ENCODE data around the gene ALG13. TPM values are rescaled to one million over a fixed set of nuclear protein-coding genes. Genes with fewer than 3 reads are reported as not detected.
"Not testable (repeated sequence)": the region's sequence is repeated elsewhere in the genome, so short reads cannot be mapped to it uniquely, and the experiment has no call there.

Gene ALG13
- total RNA-seq: 27.7 TPM

DNA sequence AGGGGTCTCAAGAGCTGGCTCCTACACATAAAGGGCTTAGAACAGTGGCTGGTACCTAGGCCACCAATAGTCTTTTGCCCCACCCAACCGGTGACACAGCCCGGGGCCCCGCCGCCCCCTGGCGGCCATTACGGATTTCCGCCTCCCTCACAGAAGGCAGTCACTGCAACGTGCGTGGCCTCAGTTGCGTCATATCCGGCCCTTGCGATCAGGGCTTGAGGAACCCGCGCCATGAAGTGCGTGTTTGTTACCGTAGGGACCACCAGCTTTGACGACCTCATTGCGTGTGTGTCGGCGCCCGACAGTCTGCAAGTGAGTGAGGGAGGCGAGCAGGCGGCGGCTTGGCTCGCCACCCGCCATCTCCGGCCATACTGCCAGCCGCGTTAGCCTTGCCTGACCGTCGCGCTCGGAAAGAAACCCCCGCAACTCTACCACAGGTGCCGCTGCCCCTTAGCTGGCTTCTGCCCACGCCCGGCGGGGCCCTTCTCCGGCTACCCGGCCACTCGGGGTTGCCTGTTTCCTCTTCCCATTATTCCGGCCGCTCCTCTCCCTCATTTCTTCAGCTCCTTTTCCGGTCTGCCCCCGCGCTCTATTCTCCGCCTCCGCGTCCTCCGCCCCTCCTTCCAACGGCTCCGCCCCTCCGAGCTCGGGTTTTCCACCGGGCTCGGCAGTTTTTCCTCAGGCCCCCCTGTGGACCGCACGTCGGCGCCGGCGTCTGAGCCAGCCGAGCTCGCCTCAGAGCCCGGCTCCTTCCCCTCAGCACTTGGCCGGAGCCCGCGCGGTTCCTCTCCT, at the start of gene ALG13:
Gene ALG13, plus strand, starts transcription at position 183 of the 792 bp plus-strand sequence. Its CDS starts 49 bp downstream, at position 232.
- Histone ChIP-seq H3K4me1 (ENCODE audit: control insufficient read depth in 3 of 3, insufficient read depth in 3 of 3, low read length in 3 of 3) (peaks cover 0 to 5% (median 0%) of the 10 kb centered on the region in 3 donors), H3K9me3 (ENCODE audit: control insufficient read depth in 3 of 3, low read length in 3 of 3) (no peaks in the 10 kb centered on the region), H3K27me3 (ENCODE audit: control insufficient read depth in 3 of 3, insufficient read depth in 3 of 3, low read length in 3 of 3) (no peaks in the 10 kb centered on the region), H3K27ac (ENCODE audit: low read depth, low read length) (peak within 1 kb of the TSS; percentile 96), H3K9ac (ENCODE audit: low read depth in 1 of 3, low read length in 3 of 3) (peak within 1 kb of the TSS; percentile 89 to 91 (median 89)), H3K4me3 (ENCODE audit: low read length in 3 of 3) (peak within 1 kb of the TSS; percentile 75 to 86 (median 83)), H3K36me3 (ENCODE audit: control insufficient read depth in 3 of 3, insufficient read depth in 3 of 3, low read length in 3 of 3) (peaks cover 0 to 9% (median 6%) of the 10 kb centered on the region in 3 donors)

DNA sequence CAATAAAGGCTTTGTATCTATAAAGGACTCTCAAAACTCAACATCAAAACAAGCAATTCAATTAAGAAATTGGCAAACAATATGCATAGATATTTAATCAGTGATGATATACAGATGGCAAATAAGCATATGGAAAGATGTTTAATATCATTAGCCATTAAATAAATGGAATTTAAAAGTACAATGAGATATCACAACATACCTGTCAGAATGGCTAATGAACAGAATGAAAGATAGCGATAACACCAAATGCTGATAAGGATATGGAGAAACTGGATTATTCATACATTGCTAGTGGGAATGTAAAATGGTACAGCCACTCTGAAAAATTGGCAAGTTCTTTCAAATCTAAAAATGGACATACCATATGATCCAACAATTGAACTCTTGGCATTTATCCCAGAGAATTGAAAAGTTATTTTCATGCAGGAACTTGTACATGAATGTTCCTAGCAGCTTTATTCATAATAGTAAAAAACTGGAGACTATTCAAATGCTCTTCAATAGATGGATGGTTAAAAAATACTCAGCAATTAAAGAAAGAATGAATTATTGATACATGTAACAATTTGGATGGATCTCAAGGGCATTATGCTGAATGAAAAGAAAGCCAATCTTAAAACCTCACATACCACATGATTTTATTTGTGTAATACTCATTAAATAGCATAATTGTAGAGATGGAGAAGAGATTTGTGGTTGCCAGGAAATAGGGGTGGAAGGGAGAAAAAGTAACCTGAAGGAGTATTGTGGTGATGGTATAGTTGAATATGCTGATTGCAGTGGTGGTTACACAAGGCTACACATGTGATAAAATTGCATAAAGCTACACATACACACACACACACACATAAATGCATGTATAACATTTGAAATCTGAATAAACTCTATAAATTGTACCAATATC, 45.9 kb upstream of the ALG13 start:
- H3K27me3 ChIP-seq (ENCODE audit: control insufficient read depth in 3 of 3, insufficient read depth in 3 of 3, low read length in 3 of 3): no peaks in the 10 kb centered on the region
- H3K9ac ChIP-seq (ENCODE audit: low read depth in 1 of 3, low read length in 3 of 3): no peak overlapping the region
- no peaks in the 10 kb centered on the region for H3K9me3 ChIP-seq (ENCODE audit: control insufficient read depth in 3 of 3, low read length in 3 of 3)
- no peaks in the 10 kb centered on the region for H3K4me1 ChIP-seq (ENCODE audit: control insufficient read depth in 3 of 3, insufficient read depth in 3 of 3, low read length in 3 of 3)
- H3K36me3 ChIP-seq (ENCODE audit: control insufficient read depth in 3 of 3, insufficient read depth in 3 of 3, low read length in 3 of 3): no peaks in the 10 kb centered on the region
- H3K27ac ChIP-seq (ENCODE audit: low read depth, low read length): no peak overlapping the region
- no peak overlapping the region for H3K4me3 ChIP-seq (ENCODE audit: low read length in 3 of 3)

DNA sequence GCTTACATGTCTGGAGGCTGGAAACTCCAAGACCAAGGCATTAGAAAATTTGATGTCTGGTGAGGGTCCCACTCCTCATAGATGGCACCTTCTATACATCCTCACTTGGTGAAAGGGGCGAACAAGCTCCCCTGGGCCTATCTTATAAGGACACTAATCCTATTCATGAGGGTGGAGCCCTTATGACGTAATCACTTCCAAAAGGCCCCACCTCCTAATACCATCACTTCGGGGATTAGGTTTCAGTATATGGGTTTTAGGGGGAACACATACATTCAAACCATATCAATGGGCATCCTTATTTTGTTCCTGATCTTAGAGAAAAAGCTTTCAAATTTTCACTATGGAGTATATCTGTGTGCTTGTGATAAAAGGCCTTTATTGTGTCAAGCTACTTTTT, 39.0 kb upstream of the ALG13 start:
- H3K4me3 ChIP-seq (ENCODE audit: low read length in 3 of 3): no peak overlapping the region
- no peaks in the 10 kb centered on the region for H3K27me3 ChIP-seq (ENCODE audit: control insufficient read depth in 3 of 3, insufficient read depth in 3 of 3, low read length in 3 of 3)
- no peaks in the 10 kb centered on the region for H3K36me3 ChIP-seq (ENCODE audit: control insufficient read depth in 3 of 3, insufficient read depth in 3 of 3, low read length in 3 of 3)
- H3K4me1 ChIP-seq (ENCODE audit: control insufficient read depth in 3 of 3, insufficient read depth in 3 of 3, low read length in 3 of 3): no peaks in the 10 kb centered on the region
- H3K9me3 ChIP-seq (ENCODE audit: control insufficient read depth in 3 of 3, low read length in 3 of 3): no peaks in the 10 kb centered on the region
- no peak overlapping the region for H3K27ac ChIP-seq (ENCODE audit: low read depth, low read length)
- no peak overlapping the region for H3K9ac ChIP-seq (ENCODE audit: low read depth in 1 of 3, low read length in 3 of 3)

DNA sequence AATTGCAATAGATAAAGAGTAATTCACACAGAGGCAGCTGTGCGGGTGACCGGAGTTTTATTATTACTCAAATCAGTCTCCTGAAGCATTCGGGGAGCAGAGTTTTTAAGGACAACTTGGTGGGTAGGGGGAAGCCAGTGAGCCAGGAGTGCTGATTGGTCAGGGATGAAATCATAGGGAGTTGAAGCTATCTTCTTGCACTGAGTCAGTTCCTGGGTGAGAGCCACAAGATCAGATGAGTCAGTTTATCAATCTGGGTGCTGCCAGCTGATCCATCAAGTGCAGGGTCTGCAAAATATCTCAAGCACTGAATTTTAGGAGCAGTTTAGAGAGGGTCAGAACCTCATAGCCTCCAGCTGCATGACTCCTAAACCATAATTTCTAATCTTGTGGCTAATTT, 35.8 kb upstream of the ALG13 start:
- not testable (repeated sequence) for H3K27ac ChIP-seq (ENCODE audit: low read depth, low read length); H3K4me3 ChIP-seq (ENCODE audit: low read length in 3 of 3); H3K9ac ChIP-seq (ENCODE audit: low read depth in 1 of 3, low read length in 3 of 3); H3K9me3 ChIP-seq (ENCODE audit: control insufficient read depth in 3 of 3, low read length in 3 of 3); H3K4me1 ChIP-seq (ENCODE audit: control insufficient read depth in 3 of 3, insufficient read depth in 3 of 3, low read length in 3 of 3); H3K36me3 ChIP-seq (ENCODE audit: control insufficient read depth in 3 of 3, insufficient read depth in 3 of 3, low read length in 3 of 3); H3K27me3 ChIP-seq (ENCODE audit: control insufficient read depth in 3 of 3, insufficient read depth in 3 of 3, low read length in 3 of 3)

DNA sequence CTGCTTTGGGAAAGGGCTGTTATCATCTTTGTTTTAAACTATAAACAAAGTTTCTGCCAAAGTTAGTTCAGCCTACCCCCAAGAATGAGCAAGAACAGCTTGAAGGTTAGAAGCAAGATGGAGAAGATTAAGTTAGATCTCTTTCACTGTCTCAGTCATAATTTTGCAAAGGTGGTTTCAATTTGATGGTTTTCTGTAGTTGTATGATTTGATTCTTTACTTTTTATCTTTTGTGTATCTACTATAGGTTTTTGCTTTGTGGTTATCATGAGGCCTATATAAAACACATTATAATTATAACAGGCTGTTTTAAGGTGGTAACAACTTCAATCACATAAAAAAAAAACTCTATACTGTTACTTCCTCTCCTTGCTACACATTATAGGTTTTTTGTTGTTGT, 35.4 kb upstream of the ALG13 start:
- Histone ChIP-seq H3K4me3 (ENCODE audit: low read length in 3 of 3) (no peak overlapping the region), H3K27ac (ENCODE audit: low read depth, low read length) (no peak overlapping the region), H3K9me3 (ENCODE audit: control insufficient read depth in 3 of 3, low read length in 3 of 3) (no peaks in the 10 kb centered on the region), H3K4me1 (ENCODE audit: control insufficient read depth in 3 of 3, insufficient read depth in 3 of 3, low read length in 3 of 3) (no peaks in the 10 kb centered on the region), H3K9ac (ENCODE audit: low read depth in 1 of 3, low read length in 3 of 3) (no peak overlapping the region), H3K36me3 (ENCODE audit: control insufficient read depth in 3 of 3, insufficient read depth in 3 of 3, low read length in 3 of 3) (no peaks in the 10 kb centered on the region), H3K27me3 (ENCODE audit: control insufficient read depth in 3 of 3, insufficient read depth in 3 of 3, low read length in 3 of 3) (no peaks in the 10 kb centered on the region)

DNA sequence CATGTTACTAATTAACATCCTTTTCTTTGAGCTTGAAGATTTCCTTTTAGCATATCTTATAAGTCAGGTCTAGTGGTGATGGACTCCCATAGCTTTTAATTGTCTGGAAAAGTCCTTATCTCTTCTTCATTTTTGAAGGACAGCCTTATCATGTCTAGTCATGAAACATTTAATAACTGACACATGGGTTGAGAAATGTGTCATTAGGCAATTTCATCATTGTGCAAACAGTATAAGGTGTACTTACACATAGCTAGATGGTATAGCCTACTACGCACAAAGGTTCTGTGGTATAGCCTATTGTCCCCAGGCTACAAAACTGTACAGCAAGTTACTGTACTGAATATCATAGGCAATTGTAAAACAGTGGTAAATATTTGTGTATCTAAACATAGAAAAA, 34.5 kb upstream of the ALG13 start:
- no peaks in the 10 kb centered on the region for H3K9me3 ChIP-seq (ENCODE audit: control insufficient read depth in 3 of 3, low read length in 3 of 3)
- no peaks in the 10 kb centered on the region for H3K4me1 ChIP-seq (ENCODE audit: control insufficient read depth in 3 of 3, insufficient read depth in 3 of 3, low read length in 3 of 3)
- H3K27me3 ChIP-seq (ENCODE audit: control insufficient read depth in 3 of 3, insufficient read depth in 3 of 3, low read length in 3 of 3): no peaks in the 10 kb centered on the region
- H3K36me3 ChIP-seq (ENCODE audit: control insufficient read depth in 3 of 3, insufficient read depth in 3 of 3, low read length in 3 of 3): no peaks in the 10 kb centered on the region
- H3K4me3 ChIP-seq (ENCODE audit: low read length in 3 of 3): no peak overlapping the region
- H3K27ac ChIP-seq (ENCODE audit: low read depth, low read length): no peak overlapping the region
- no peak overlapping the region for H3K9ac ChIP-seq (ENCODE audit: low read depth in 1 of 3, low read length in 3 of 3)

DNA sequence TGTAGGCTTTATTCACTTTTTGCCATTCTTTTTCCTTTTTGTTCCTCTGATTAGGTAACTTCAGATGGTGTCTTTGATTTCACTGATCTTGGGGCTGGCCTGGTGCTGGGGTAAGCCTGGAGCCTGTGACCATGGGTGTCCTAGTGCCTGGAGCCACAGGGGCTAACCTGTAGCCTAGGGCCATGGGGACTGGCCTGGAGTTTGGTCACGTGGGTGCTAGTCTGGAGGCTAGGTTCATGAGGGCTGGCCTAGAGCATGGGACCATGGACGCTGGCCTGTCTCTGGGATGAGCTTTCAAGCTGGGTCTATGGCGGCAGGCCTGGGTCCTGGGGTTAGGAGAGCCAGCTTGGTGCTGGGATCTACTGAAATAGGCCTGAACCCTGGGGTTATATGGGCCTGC, 32.2 kb upstream of the ALG13 start:
- Histone ChIP-seq H3K9ac (ENCODE audit: low read depth in 1 of 3, low read length in 3 of 3) (no peak overlapping the region), H3K9me3 (ENCODE audit: control insufficient read depth in 3 of 3, low read length in 3 of 3) (no peaks in the 10 kb centered on the region), H3K4me1 (ENCODE audit: control insufficient read depth in 3 of 3, insufficient read depth in 3 of 3, low read length in 3 of 3) (no peaks in the 10 kb centered on the region), H3K27me3 (ENCODE audit: control insufficient read depth in 3 of 3, insufficient read depth in 3 of 3, low read length in 3 of 3) (no peaks in the 10 kb centered on the region), H3K36me3 (ENCODE audit: control insufficient read depth in 3 of 3, insufficient read depth in 3 of 3, low read length in 3 of 3) (no peaks in the 10 kb centered on the region), H3K4me3 (ENCODE audit: low read length in 3 of 3) (no peak overlapping the region), H3K27ac (ENCODE audit: low read depth, low read length) (no peak overlapping the region)

DNA sequence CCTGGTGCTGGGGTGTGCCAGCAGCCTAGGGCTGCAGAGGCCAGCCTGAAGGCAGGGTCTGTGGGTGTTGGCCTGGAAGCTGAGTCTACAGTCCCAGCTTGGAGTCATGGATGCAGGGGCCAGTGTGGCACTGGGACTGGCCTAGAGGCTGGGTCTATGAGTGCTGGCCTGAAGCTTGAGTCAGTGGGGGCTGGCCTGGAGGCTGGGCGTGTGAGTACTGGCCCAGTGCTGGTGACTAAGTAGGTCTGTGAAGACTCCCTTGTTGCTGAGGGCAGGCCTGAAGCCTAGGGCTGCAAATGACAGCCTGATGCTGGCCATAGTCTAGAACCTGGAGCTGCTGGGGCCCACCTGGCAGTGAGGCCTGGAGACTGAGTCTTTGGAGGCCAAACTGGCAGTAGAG, 31.3 kb upstream of the ALG13 start:
- no peak overlapping the region for H3K27ac ChIP-seq (ENCODE audit: low read depth, low read length)
- no peaks in the 10 kb centered on the region for H3K36me3 ChIP-seq (ENCODE audit: control insufficient read depth in 3 of 3, insufficient read depth in 3 of 3, low read length in 3 of 3)
- no peaks in the 10 kb centered on the region for H3K27me3 ChIP-seq (ENCODE audit: control insufficient read depth in 3 of 3, insufficient read depth in 3 of 3, low read length in 3 of 3)
- no peaks in the 10 kb centered on the region for H3K4me1 ChIP-seq (ENCODE audit: control insufficient read depth in 3 of 3, insufficient read depth in 3 of 3, low read length in 3 of 3)
- no peak overlapping the region for H3K4me3 ChIP-seq (ENCODE audit: low read length in 3 of 3)
- no peaks in the 10 kb centered on the region for H3K9me3 ChIP-seq (ENCODE audit: control insufficient read depth in 3 of 3, low read length in 3 of 3)
- no peak overlapping the region for H3K9ac ChIP-seq (ENCODE audit: low read depth in 1 of 3, low read length in 3 of 3)

DNA sequence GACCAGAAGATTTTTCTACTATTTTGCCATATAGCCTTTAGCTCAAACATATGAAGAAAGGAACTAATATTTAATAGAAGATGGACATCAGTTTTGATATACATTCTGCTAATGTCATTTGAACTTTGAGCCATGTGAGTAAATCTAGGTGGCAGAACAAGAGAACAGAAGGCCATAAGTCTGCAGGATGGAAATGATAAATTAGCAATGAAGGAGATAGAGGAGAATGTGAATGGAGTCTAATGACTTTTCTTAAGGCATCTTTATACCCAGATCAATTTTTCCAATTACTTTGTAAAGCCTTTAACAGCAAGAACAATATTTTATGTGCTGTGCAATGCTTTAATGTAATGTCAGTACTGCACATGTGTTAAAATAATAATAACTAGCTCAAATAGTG, 30.1 kb upstream of the ALG13 start:
- Histone ChIP-seq H3K27me3 (ENCODE audit: control insufficient read depth in 3 of 3, insufficient read depth in 3 of 3, low read length in 3 of 3) (no peaks in the 10 kb centered on the region), H3K27ac (ENCODE audit: low read depth, low read length) (no peak overlapping the region), H3K4me1 (ENCODE audit: control insufficient read depth in 3 of 3, insufficient read depth in 3 of 3, low read length in 3 of 3) (no peaks in the 10 kb centered on the region), H3K9ac (ENCODE audit: low read depth in 1 of 3, low read length in 3 of 3) (no peak overlapping the region), H3K9me3 (ENCODE audit: control insufficient read depth in 3 of 3, low read length in 3 of 3) (no peaks in the 10 kb centered on the region), H3K4me3 (ENCODE audit: low read length in 3 of 3) (no peak overlapping the region), H3K36me3 (ENCODE audit: control insufficient read depth in 3 of 3, insufficient read depth in 3 of 3, low read length in 3 of 3) (no peaks in the 10 kb centered on the region)

DNA sequence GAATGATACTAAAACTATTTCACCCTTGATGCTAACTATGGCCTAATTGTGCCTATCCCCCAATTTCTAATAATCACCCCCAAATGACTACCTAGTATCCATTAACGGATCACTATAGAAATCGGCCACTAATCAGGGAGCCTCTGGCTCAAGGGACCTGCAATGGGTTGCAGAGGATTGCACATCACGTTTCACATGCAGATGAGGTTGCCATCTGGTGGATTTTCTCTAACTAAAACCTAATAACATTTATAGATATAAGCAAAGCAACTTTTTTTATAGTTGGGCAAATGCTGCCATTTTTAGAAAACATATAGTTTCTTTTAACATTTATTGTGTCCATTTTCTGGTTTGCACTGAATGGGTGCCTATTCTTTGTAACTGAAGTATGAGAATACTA, 28.3 kb upstream of the ALG13 start:
- no peaks in the 10 kb centered on the region for H3K9me3 ChIP-seq (ENCODE audit: control insufficient read depth in 3 of 3, low read length in 3 of 3)
- H3K27ac ChIP-seq (ENCODE audit: low read depth, low read length): no peak overlapping the region
- no peak overlapping the region for H3K9ac ChIP-seq (ENCODE audit: low read depth in 1 of 3, low read length in 3 of 3)
- H3K27me3 ChIP-seq (ENCODE audit: control insufficient read depth in 3 of 3, insufficient read depth in 3 of 3, low read length in 3 of 3): no peaks in the 10 kb centered on the region
- H3K4me3 ChIP-seq (ENCODE audit: low read length in 3 of 3): no peak overlapping the region
- H3K36me3 ChIP-seq (ENCODE audit: control insufficient read depth in 3 of 3, insufficient read depth in 3 of 3, low read length in 3 of 3): no peaks in the 10 kb centered on the region
- H3K4me1 ChIP-seq (ENCODE audit: control insufficient read depth in 3 of 3, insufficient read depth in 3 of 3, low read length in 3 of 3): no peaks in the 10 kb centered on the region
